ENCODE data around the gene HSFX4.

HSFX4 gene

GRCh38 chrX:149979126-149979644, 49.8 kb downstream of the HSFX4 start:
- no peak for TF ChIP-seq CTCF (IDR thresholded peaks at IDR 0.05; ENCODE audit: insufficient read depth, low read length, poor library complexity, severe bottlenecking)
- peak; percentile 13 for DNase-seq (ENCODE audit: extremely low read depth, insufficient read length)
- no peaks in the 10 kb centered on the region for H3K36me3 ChIP-seq (ENCODE audit: control insufficient read depth, insufficient read depth, low read length)
- H3K27me3 ChIP-seq (replicated peaks; ENCODE audit: control insufficient read depth, insufficient read depth, low read length) = no peaks in the 10 kb centered on the region
- H3K4me3 ChIP-seq (replicated peaks; ENCODE audit: low read depth, low read length) = no peak overlapping the region

Data from GM06990 (cell line).